NCI-H510A treated with DMSO at 0.1 percent for 48 hours (cell line): ENCODE measurements around the gene CGNL1.

Experiments used
- DNase-seq: peaks from one replicate; lab custom pipeline; 2025; lab: John Stamatoyannopoulos, UW

CGNL1 gene

GRCh38 chr15:57600197-57600596 is 223.9 kb downstream of the CGNL1 start:
- no peak for DNase-seq
